ENCODE data around the gene TRPC5OS. TPM values are rescaled to one million over a fixed set of nuclear protein-coding genes. Genes with fewer than 3 reads are reported as not detected.

Gene TRPC5OS
- total RNA-seq (2016; rRNA removed; fragmentation: Illumina TruSeq; extraction: Trizol) (not detected in 2 replicates), polyA plus RNA-seq (2011; rRNA removed) (not detected in 2 replicates), polyA minus RNA-seq (2011; rRNA and poly(A)+ RNA removed; ENCODE audit: low replicate concordance) (not detected in 2 replicates), Bru-seq, nascent RNA (not detected), BruChase-seq, experiment 1, labeled RNA remaining after a 6-hour chase (percentile 11 among the genes with signal in this experiment), BruChase-seq, experiment 2, labeled RNA remaining after a 2-hour chase (percentile 7 among the genes with signal in this experiment)
- total RNA-seq (2016; cell fraction: cytosol; rRNA removed; fragmentation: Illumina TruSeq; extraction: Trizol; ENCODE audit: low read depth) = not detected in 2 replicates
- not detected in 2 replicates for total RNA-seq (2016; cell fraction: insoluble cytoplasmic fraction; rRNA removed; fragmentation: Illumina TruSeq; extraction: Trizol)
- total RNA-seq (2016; cell fraction: membrane; rRNA removed; fragmentation: Illumina TruSeq; extraction: Trizol) = not detected in 2 replicates
- total RNA-seq (2016; cell fraction: nucleus; rRNA removed; fragmentation: Illumina TruSeq; extraction: Trizol) = not detected in 2 replicates
- not detected in 2 replicates for polyA plus RNA-seq (2011; cell fraction: cytosol; rRNA removed)
- polyA plus RNA-seq (2011; cell fraction: nucleus; rRNA removed) = not detected in 2 replicates
- not detected in 2 replicates for polyA plus RNA-seq (2012)
- polyA plus RNA-seq (2016; cell fraction: cytosol; fragmentation: Illumina TruSeq; extraction: Trizol; ENCODE audit: low read depth) = not detected in 2 replicates
- polyA plus RNA-seq (2016; cell fraction: insoluble cytoplasmic fraction; fragmentation: Illumina TruSeq; extraction: Trizol; ENCODE audit: low read depth) = not detected in 2 replicates
- not detected in 2 replicates for polyA plus RNA-seq (2016; cell fraction: membrane; fragmentation: Illumina TruSeq; extraction: Trizol; ENCODE audit: low read depth)
- not detected in 2 replicates for polyA plus RNA-seq (2016; cell fraction: nucleus; fragmentation: Illumina TruSeq; extraction: Trizol; ENCODE audit: insufficient read depth, low read depth)
- polyA minus RNA-seq (2011; cell fraction: cytosol; rRNA and poly(A)+ RNA removed) = not detected in 2 replicates
- not detected in 2 replicates for polyA minus RNA-seq (2011; cell fraction: nucleus; rRNA and poly(A)+ RNA removed)
- long read RNA-seq, experiment 1 = 0 reads
- long read RNA-seq, experiment 2 = 0 reads

DNA sequence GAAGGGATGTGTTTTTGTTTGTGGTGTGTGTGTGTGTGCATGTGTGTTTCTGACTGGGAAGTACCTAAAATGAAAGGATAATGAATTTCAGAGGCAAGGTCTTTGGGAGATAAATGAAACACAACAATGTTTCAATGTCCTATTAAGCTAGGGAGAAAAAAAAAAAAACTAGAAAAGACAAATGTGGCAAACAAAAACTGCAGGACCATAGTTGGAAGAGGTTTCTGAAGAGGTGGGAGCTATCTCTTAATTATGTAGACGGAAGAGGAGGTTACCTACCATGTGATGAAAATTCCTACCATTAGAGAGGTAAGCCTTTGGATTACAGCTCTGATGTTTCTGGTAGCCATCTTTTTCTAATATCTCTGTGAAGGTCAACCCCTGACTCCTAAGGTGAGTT lies at the start of gene TRPC5OS:
Gene TRPC5OS, plus strand, starts transcription at position 301 of the 400 bp plus-strand sequence. CDS start 25,669 bp downstream, outside the sequence.
- in situ Hi-C loops (cut with HindIII; ENCODE audit: extremely low pct_ligation_motif_present, low pct_unique_long_range_greater_than_20kb) (no loop called here), intact Hi-C loops (cut with micrococcal nuclease; ENCODE audit: unreplicated experiment) (loop anchor here (10.0 kb wide), 1 partner anchor 169 kb away; no protein-coding TSS in a partner anchor)
- Histone ChIP-seq H3K27me3 (ENCODE audit: control insufficient read depth in 1 of 2, insufficient read depth in 2 of 2, low read length in 2 of 2) (no peaks in the 10 kb centered on the region), H3K9ac (ENCODE audit: insufficient read depth, low read depth, low read length) (no peak within 1 kb of the TSS), H3K4me3 (replicated peaks in 1 of 3; ENCODE audit: insufficient read depth in 1 of 3, low read depth in 2 of 3, low read length in 3 of 3) (no peak within 1 kb of the TSS), H3K36me3 (replicated peaks in 1 of 2; ENCODE audit: control insufficient read depth in 1 of 2, insufficient read depth in 2 of 2, low read length in 2 of 2) (no peaks in the 10 kb centered on the region), H3K79me2 (ENCODE audit: insufficient read depth, low read length) (no peaks in the 10 kb centered on the region), H3K27ac (ENCODE audit: extremely low read length, insufficient read depth, low read length) (no peak within 1 kb of the TSS), H2AFZ (ENCODE audit: low read length) (no peak within 1 kb of the TSS), H3K4me1 (ENCODE audit: insufficient read depth, low read length) (no peaks in the 10 kb centered on the region), H3K4me2 (ENCODE audit: low read depth, low read length) (no peak within 1 kb of the TSS), H3K9me3 (ENCODE audit: low read length) (no peaks in the 10 kb centered on the region), H4K20me1 (ENCODE audit: insufficient read depth, low read length) (no peaks in the 10 kb centered on the region)
- ChIA-PET POLR2A (no interaction called here), CTCF (ENCODE audit: low intra/inter-chr PET ratio, low total read pairs) (no interaction called here)
- 0% methylated on average over 1 of the region's 1 CpG for WGBS (ENCODE audit: low lambda C conversion rate)
- DNase-seq (ENCODE audit: low spot score) (no peak), ATAC-seq (no peak), FAIRE-seq (no peak)
- no TSS peak for BruUV-seq (replicated peaks)
- TF ChIP-seq MAZ (IDR thresholded peaks at IDR 0.05; ENCODE audit: borderline replicate concordance, low read depth, low read length) = no peak
- no peak for TF ChIP-seq MAZ (CRISPR knock-in tag; IDR thresholded peaks at IDR 0.05; ENCODE audit: low read depth)

DNA sequence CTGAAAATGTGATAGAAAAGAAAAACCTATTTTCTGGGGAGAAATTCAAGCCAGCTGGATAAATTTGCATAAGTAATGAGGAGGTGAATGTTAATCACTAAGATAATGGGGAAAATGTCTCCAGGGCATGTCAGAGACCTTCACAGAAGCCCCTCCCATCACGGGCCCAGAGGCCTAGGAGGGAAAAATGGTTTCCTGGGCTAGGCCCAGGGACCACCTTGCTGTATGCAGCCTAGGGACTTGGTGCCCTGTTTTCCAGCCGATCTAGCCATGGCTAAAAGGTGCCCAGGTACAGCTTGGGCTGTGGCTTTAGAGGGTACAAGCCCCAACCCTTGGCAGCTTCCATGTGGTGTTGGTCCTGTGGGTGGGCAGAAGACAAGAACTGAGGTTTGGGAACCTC lies 46.6 kb upstream of the TRPC5OS start:
- WGBS (ENCODE audit: low lambda C conversion rate) = 0% methylated on average over 1 of the region's 2 CpGs
- DNase-seq (ENCODE audit: low spot score) = no peak
- no peak overlapping the region for H3K4me3 ChIP-seq (replicated peaks in 1 of 3; ENCODE audit: insufficient read depth in 1 of 3, low read depth in 2 of 3, low read length in 3 of 3)
- no peaks in the 10 kb centered on the region for H4K20me1 ChIP-seq (ENCODE audit: insufficient read depth, low read length)
- intact Hi-C loops (cut with micrococcal nuclease; ENCODE audit: unreplicated experiment) (no loop called here), in situ Hi-C loops (cut with HindIII; ENCODE audit: extremely low pct_ligation_motif_present, low pct_unique_long_range_greater_than_20kb) (no loop called here)
- no peak for FAIRE-seq
- no peak overlapping the region for H2AFZ ChIP-seq (ENCODE audit: low read length)
- POLR2A ChIA-PET = no interaction called here
- BruUV-seq (replicated peaks) = no TSS peak
- no peak for ATAC-seq
- no peaks in the 10 kb centered on the region for H3K9me3 ChIP-seq (ENCODE audit: low read length)
- H3K36me3 ChIP-seq (replicated peaks in 1 of 2; ENCODE audit: control insufficient read depth in 1 of 2, insufficient read depth in 2 of 2, low read length in 2 of 2) = no peaks in the 10 kb centered on the region
- H3K9ac ChIP-seq (ENCODE audit: insufficient read depth, low read depth, low read length) = no peak overlapping the region
- H3K4me2 ChIP-seq (ENCODE audit: low read depth, low read length) = no peak overlapping the region
- H3K79me2 ChIP-seq (ENCODE audit: insufficient read depth, low read length) = no peaks in the 10 kb centered on the region
- H3K4me1 ChIP-seq (ENCODE audit: insufficient read depth, low read length) = no peaks in the 10 kb centered on the region
- H3K27ac ChIP-seq (ENCODE audit: extremely low read length, insufficient read depth, low read length) = no peak overlapping the region
- CTCF ChIA-PET (ENCODE audit: low intra/inter-chr PET ratio, low total read pairs) = no interaction called here
- no peaks in the 10 kb centered on the region for H3K27me3 ChIP-seq (ENCODE audit: control insufficient read depth in 1 of 2, insufficient read depth in 2 of 2, low read length in 2 of 2)
- TF ChIP-seq, protein P1, sequence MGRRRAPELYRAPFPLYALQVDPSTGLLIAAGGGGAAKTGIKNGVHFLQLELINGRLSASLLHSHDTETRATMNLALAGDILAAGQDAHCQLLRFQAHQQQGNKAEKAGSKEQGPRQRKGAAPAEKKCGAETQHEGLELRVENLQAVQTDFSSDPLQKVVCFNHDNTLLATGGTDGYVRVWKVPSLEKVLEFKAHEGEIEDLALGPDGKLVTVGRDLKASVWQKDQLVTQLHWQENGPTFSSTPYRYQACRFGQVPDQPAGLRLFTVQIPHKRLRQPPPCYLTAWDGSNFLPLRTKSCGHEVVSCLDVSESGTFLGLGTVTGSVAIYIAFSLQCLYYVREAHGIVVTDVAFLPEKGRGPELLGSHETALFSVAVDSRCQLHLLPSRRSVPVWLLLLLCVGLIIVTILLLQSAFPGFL (CRISPR knock-in tag; IDR thresholded peaks at IDR 0.05) = no peak
- TF ChIP-seq RCOR2 (CRISPR knock-in tag; IDR thresholded peaks at IDR 0.05) (no peak), ETV6 (CRISPR knock-in tag; conservative IDR thresholded peaks at IDR 0.05) (no peak), SMAD1 (CRISPR knock-in tag; IDR thresholded peaks at IDR 0.05; ENCODE audit: borderline replicate concordance, low read depth) (no peak), KLF16 (CRISPR knock-in tag; IDR thresholded peaks at IDR 0.05) (no peak), NFATC3 (CRISPR knock-in tag; IDR thresholded peaks at IDR 0.05) (no peak)
- TF ChIP-seq, protein P2, sequence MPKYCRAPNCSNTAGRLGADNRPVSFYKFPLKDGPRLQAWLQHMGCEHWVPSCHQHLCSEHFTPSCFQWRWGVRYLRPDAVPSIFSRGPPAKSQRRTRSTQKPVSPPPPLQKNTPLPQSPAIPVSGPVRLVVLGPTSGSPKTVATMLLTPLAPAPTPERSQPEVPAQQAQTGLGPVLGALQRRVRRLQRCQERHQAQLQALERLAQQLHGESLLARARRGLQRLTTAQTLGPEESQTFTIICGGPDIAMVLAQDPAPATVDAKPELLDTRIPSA (CRISPR knock-in tag; IDR thresholded peaks at IDR 0.05; ENCODE audit: borderline replicate concordance) = no peak
- TF ChIP-seq, protein P3, sequence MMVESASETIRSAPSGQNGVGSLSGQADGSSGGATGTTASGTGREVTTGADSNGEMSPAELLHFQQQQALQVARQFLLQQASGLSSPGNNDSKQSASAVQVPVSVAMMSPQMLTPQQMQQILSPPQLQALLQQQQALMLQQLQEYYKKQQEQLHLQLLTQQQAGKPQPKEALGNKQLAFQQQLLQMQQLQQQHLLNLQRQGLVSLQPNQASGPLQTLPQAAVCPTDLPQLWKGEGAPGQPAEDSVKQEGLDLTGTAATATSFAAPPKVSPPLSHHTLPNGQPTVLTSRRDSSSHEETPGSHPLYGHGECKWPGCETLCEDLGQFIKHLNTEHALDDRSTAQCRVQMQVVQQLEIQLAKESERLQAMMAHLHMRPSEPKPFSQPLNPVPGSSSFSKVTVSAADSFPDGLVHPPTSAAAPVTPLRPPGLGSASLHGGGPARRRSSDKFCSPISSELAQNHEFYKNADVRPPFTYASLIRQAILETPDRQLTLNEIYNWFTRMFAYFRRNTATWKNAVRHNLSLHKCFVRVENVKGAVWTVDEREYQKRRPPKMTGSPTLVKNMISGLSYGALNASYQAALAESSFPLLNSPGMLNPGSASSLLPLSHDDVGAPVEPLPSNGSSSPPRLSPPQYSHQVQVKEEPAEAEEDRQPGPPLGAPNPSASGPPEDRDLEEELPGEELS (CRISPR knock-in tag; IDR thresholded peaks at IDR 0.05) = no peak
